ENCODE results near the gene VPS33B. TPM values are rescaled to one million over a fixed set of nuclear protein-coding genes. Genes with fewer than 3 reads are reported as not detected.

The VPS33B gene
- polyA plus RNA-seq, 2 of the 4 experiments (the other 2 are of a cell fraction) = 11.1 to 17.9 TPM

DNA sequence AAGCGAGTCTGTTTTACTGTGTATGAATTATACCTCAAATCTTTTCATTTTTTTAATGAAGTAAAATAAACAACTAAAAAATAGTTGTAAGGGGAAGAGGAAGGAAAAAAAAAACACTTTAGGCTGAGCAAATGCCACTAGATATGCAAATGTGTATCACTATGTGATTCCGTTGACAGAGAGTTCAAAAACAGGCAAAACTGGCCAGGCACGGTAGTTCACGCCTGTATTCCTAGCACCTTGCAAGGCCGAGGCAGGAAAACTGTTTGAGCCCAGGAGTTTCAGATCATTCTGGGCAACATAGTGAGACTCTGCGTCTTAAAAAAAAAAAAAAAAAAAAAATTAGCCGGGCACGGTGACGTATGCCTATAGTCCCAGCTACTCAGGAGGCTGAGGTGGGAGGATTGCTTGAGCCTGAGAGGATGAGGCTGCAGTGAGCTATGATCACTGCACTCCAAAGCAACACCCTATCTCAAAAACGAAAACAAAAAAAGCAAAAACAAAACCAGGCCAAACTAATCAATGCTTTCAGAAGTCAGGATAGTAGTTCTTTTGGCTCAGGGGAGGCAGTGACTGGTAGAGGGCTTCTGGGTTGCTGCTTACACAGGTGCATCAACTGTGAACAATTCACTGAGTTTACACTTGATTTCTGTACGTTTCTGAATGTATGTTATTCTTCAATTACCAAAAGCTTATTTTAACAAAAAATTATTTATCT is 35.4 kb downstream of the VPS33B start:
- Histone ChIP-seq H3K4me2 (peak overlapping the region; percentile 25; the same call in 2 of the 3 replicates), H3K4me1 (peaks cover 20% of the 10 kb centered on the region), H3K9me3 (no peaks in the 10 kb centered on the region), H3K4me3 (no peak overlapping the region), H3K27ac (no peak overlapping the region)
- DNase-seq (ENCODE audit: low read depth in 1 of 2, low spot score in 1 of 2) (no peak), FAIRE-seq (no peak), ATAC-seq (no peak)
- CTCF ChIA-PET = interaction anchor here (1.1 to 18.2 kb wide), 6 partner anchors 11 to 69 kb away, joined by 3 to 247 read pairs (median 4); partner anchors contain the start of genes HDDC3 and RCCD1
- POLR2A ChIA-PET = no interaction called here
- TF ChIP-seq RNF2 (IDR thresholded peaks at IDR 0.05; ENCODE audit: borderline replicate concordance, low read depth) (no peak), FOSB (CRISPR knock-in tag; IDR thresholded peaks at IDR 0.05) (no peak), HEYL (CRISPR knock-in tag; IDR thresholded peaks at IDR 0.05) (no peak), BHLHE40 (IDR thresholded peaks at IDR 0.05; ENCODE audit: low read depth, low read length) (no peak), EP300 (IDR thresholded peaks at IDR 0.05) (no peak), SMC3 (IDR thresholded peaks at IDR 0.05) (no peak), POLR2AphosphoS2 (conservative IDR thresholded peaks at IDR 0.05; ENCODE audit: low read length) (no peak), REST (IDR thresholded peaks at IDR 0.05) (no peak), EHF (CRISPR knock-in tag; IDR thresholded peaks at IDR 0.05) (no peak), POLR2A (IDR thresholded peaks at IDR 0.05; ENCODE audit: low read length) (no peak), TP53 (CRISPR knock-in tag; IDR thresholded peaks at IDR 0.05) (no peak), GATA3 (IDR thresholded peaks at IDR 0.05; ENCODE audit: borderline replicate concordance) (no peak), CTCF (IDR thresholded peaks at IDR 0.05) (no peak), JUN (IDR thresholded peaks at IDR 0.05) (no peak), HDAC2 (IDR thresholded peaks at IDR 0.05) (no peak), KDM5A (IDR thresholded peaks at IDR 0.05) (no peak), HOXA7 (CRISPR knock-in tag; IDR thresholded peaks at IDR 0.05) (no peak), E2F6 (IDR thresholded peaks at IDR 0.05; ENCODE audit: borderline replicate concordance, low read depth) (no peak)
- TF ChIP-seq, protein P1, sequence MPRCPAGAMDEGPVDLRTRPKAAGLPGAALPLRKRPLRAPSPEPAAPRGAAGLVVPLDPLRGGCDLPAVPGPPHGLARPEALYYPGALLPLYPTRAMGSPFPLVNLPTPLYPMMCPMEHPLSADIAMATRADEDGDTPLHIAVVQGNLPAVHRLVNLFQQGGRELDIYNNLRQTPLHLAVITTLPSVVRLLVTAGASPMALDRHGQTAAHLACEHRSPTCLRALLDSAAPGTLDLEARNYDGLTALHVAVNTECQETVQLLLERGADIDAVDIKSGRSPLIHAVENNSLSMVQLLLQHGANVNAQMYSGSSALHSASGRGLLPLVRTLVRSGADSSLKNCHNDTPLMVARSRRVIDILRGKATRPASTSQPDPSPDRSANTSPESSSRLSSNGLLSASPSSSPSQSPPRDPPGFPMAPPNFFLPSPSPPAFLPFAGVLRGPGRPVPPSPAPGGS (IDR thresholded peaks at IDR 0.05) = no peak
- 86% methylated on average over 11 of the region's 11 CpGs for WGBS (ENCODE audit: missing lambda C conversion rate)

GRCh38 chr15:90982135-90982534 is 40.3 kb downstream of the VPS33B start:
- FAIRE-seq (no peak), DNase-seq (ENCODE audit: low read depth in 1 of 2, low spot score in 1 of 2) (no peak), ATAC-seq (no peak)
- Histone ChIP-seq H3K27ac (no peak overlapping the region), H3K4me2 (no peak overlapping the region), H3K4me1 (peaks cover 12% of the 10 kb centered on the region), H3K9me3 (no peaks in the 10 kb centered on the region), H3K4me3 (no peak overlapping the region)
- ChIA-PET POLR2A (interaction anchor here (0.6 kb wide), 1 partner anchor 13 kb away, joined by 4 read pairs; no protein-coding TSS in a partner anchor), CTCF (interaction anchor here (1.8 to 18.2 kb wide), 4 partner anchors 23 to 290 kb away, joined by 6 to 247 read pairs (median 48); partner anchors contain the start of genes HDDC3, RCCD1 and UNC45A)
- TF ChIP-seq CBX8 (IDR thresholded peaks at IDR 0.05) (no peak), CEBPB (IDR thresholded peaks at IDR 0.05) (peak; percentile 29 to 54; a peak in 2 of 4 replicates), MAFK (IDR thresholded peaks at IDR 0.05; ENCODE audit: partially characterized antibody) (peak; percentile 5), ZNF302 (CRISPR knock-in tag; IDR thresholded peaks at IDR 0.05) (no peak), MYC (IDR thresholded peaks at IDR 0.05; ENCODE audit: borderline replicate concordance, low read length) (no peak), NFE2L2 (conservative IDR thresholded peaks at IDR 0.05; ENCODE audit: low read length) (no peak), POLR2A (IDR thresholded peaks at IDR 0.05; ENCODE audit: low read length) (no peak), SMC3 (IDR thresholded peaks at IDR 0.05) (no peak), HOXB13 (CRISPR knock-in tag; IDR thresholded peaks at IDR 0.05; ENCODE audit: low read depth) (no peak)
- WGBS (ENCODE audit: missing lambda C conversion rate) = 89% methylated on average over 5 of the region's 5 CpGs
